ENCODE measurements around the gene WNK1. TPM values are rescaled to one million over a fixed set of nuclear protein-coding genes. Genes with fewer than 3 reads are reported as not detected.

WNK1 gene
- polyA plus RNA-seq, 2 of the 4 experiments (the other 2 are of a cell fraction), result 88.4 to 98.0 TPM

- DNase-seq (ENCODE audit: low read depth in 1 of 2, low spot score in 1 of 2) (no peak), FAIRE-seq (no peak), ATAC-seq (no peak)
- no peaks in the 10 kb centered on the region for H3K9me3 ChIP-seq
- ChIA-PET POLR2A (interaction anchor here (0.7 kb wide), 1 partner anchor 19 kb away, joined by 5 read pairs; no protein-coding TSS in a partner anchor), CTCF (interaction anchor here (1.9 kb wide), 1 partner anchor 31 kb away, joined by 5 read pairs; no protein-coding TSS in a partner anchor)
- peaks cover 10% of the 10 kb centered on the region; the same call in 2 of the 3 replicates for H3K4me1 ChIP-seq
- H3K4me3 ChIP-seq, result no peak overlapping the region
- H3K27ac ChIP-seq, result no peak overlapping the region
- no peak for TF ChIP-seq TFCP2L1 (CRISPR knock-in tag; IDR thresholded peaks at IDR 0.05)
- TF ChIP-seq CTCF (IDR thresholded peaks at IDR 0.05), result no peak
- TF ChIP-seq ATOH8 (CRISPR knock-in tag; IDR thresholded peaks at IDR 0.05; ENCODE audit: low read depth), result no peak
- TF ChIP-seq SMC3 (IDR thresholded peaks at IDR 0.05), result no peak
- no peak for TF ChIP-seq RNF2 (IDR thresholded peaks at IDR 0.05; ENCODE audit: borderline replicate concordance, low read depth)
- no peak for TF ChIP-seq KDM5A (IDR thresholded peaks at IDR 0.05)
- TF ChIP-seq JUNB (IDR thresholded peaks at IDR 0.05), result no peak
- TF ChIP-seq HDAC2 (IDR thresholded peaks at IDR 0.05), result no peak
- WGBS (ENCODE audit: missing lambda C conversion rate), result 79% methylated on average over 9 of the region's 9 CpGs
- H3K4me2 ChIP-seq, result no peak overlapping the region
Observed at GRCh38 chr12:720231-720941, 32.0 kb upstream of the WNK1 start.

- WGBS (ENCODE audit: missing lambda C conversion rate), result 70% methylated on average over 6 of the region's 6 CpGs
- POLR2A ChIA-PET, result no interaction called here
- DNase-seq (ENCODE audit: low read depth in 1 of 2, low spot score in 1 of 2) (peak in 1 of 2 experiments; percentile 25), ATAC-seq (peak; percentile 59 to 70; a peak in 4 of 6 replicates), FAIRE-seq (no peak)
- H3K27ac ChIP-seq, result peak overlapping the region in 1 of 2 experiments; percentile 32; a peak in 2 of 6 replicates
- H3K4me1 ChIP-seq, result peaks cover 32% of the 10 kb centered on the region
- no peaks in the 10 kb centered on the region for H3K9me3 ChIP-seq
- H3K4me3 ChIP-seq, result no peak overlapping the region
- CTCF ChIA-PET, result interaction anchor here (0.9 to 2.2 kb wide), 2 partner anchors 27 to 149 kb away, joined by 4 to 8 read pairs; no protein-coding TSS in a partner anchor
- no peak for TF ChIP-seq FOSL2 (IDR thresholded peaks at IDR 0.05)
- no peak for TF ChIP-seq FOSL2 (CRISPR knock-in tag; IDR thresholded peaks at IDR 0.05)
- TF ChIP-seq USF2 (IDR thresholded peaks at IDR 0.05), result no peak
- TF ChIP-seq REST (IDR thresholded peaks at IDR 0.05), result no peak
- no peak for TF ChIP-seq BCL3 (IDR thresholded peaks at IDR 0.05)
- TF ChIP-seq JUN (IDR thresholded peaks at IDR 0.05), result no peak
- peak; percentile 80; the same call in 1 of the 2 replicates for TF ChIP-seq ELK1 (IDR thresholded peaks at IDR 0.05; ENCODE audit: low read depth, low read length)
- TF ChIP-seq HOXA7 (CRISPR knock-in tag; IDR thresholded peaks at IDR 0.05), result no peak
- no peak for TF ChIP-seq ZSCAN20 (CRISPR knock-in tag; IDR thresholded peaks at IDR 0.05)
- H3K4me2 ChIP-seq, result 0 out of 3 replicates have a peak overlapping the region, but pooled peaks have one; percentile 11
Observed at GRCh38 chr12:724194-724855, 28.1 kb upstream of the WNK1 start.

Measured in A549 (cell line).